HG02852 (cell line): ENCODE measurements around the gene MYBPC2.

Source experiments
- ATAC-seq: cut with Tn5 transposase; IDR thresholded peaks from one replicate; pipeline ENCODE4 v1.9.1; 2021; ENCODE audit warnings: mild to moderate bottlenecking, moderate library complexity; ENCODE audit not compliant: unreplicated experiment

Gene MYBPC2

GRCh38 chr19:50478901-50479715 is 46.4 kb downstream of the MYBPC2 start:
- ATAC-seq, result no peak

- ATAC-seq, result no peak
These were observed 47.1 kb downstream of the MYBPC2 start for GRCh38 chr19:50479761-50480251.

- ATAC-seq, result no peak
These were observed 47.8 kb downstream of the MYBPC2 start for GRCh38 chr19:50480281-50481111.

GRCh38 chr19:50481351-50482149 is 48.9 kb downstream of the MYBPC2 start:
- ATAC-seq, result no peak

- ATAC-seq, result no peak
These were observed 49.7 kb downstream of the MYBPC2 start for GRCh38 chr19:50482271-50482855.

GRCh38 chr19:50482916-50483315 is 50.2 kb downstream of the MYBPC2 start:
- no peak for ATAC-seq

- no peak for ATAC-seq
These were observed 52.7 kb downstream of the MYBPC2 start for GRCh38 chr19:50485284-50485955.

GRCh38 chr19:50486823-50487515 is 54.3 kb downstream of the MYBPC2 start:
- ATAC-seq, result no peak

- ATAC-seq, result no peak
These were observed 55.9 kb downstream of the MYBPC2 start for GRCh38 chr19:50488389-50489194.

GRCh38 chr19:50489461-50490011 is 56.8 kb downstream of the MYBPC2 start:
- ATAC-seq, result no peak

GRCh38 chr19:50490411-50490811 is 57.7 kb downstream of the MYBPC2 start:
- no peak for ATAC-seq

GRCh38 chr19:50490991-50491472 is 58.3 kb downstream of the MYBPC2 start:
- ATAC-seq, result no peak

GRCh38 chr19:50492303-50493052 is 59.8 kb downstream of the MYBPC2 start:
- ATAC-seq, result no peak

GRCh38 chr19:50493171-50493570 is 60.5 kb downstream of the MYBPC2 start:
- ATAC-seq, result no peak

GRCh38 chr19:50494186-50495019 is 61.7 kb downstream of the MYBPC2 start:
- no peak for ATAC-seq

GRCh38 chr19:50495020-50495531 is 62.4 kb downstream of the MYBPC2 start:
- no peak for ATAC-seq
